OCI-LY1 (cell line): ENCODE measurements around the gene ALPI.

Experiments used
- CTCF ChIP-seq: fragments of 200-600 bp; sonication (generic), shearing (Covaris generic); IDR thresholded peaks from 2 replicates; pipeline ENCODE4 v1.5.1; 2017; ENCODE audit warnings: mild to moderate bottlenecking, antibody characterized with exemption, low read length, moderate library complexity, mixed read lengths
- EZH2 ChIP-seq: fragments of 200-600 bp; sonication (generic), shearing (Covaris generic); IDR thresholded peaks from 2 replicates; pipeline ENCODE4 v1.8.0; 2017; ENCODE audit warnings: borderline replicate concordance, mixed run types, mild to moderate bottlenecking, antibody characterized with exemption, low read length, moderate library complexity, mixed read lengths

- TF ChIP-seq CTCF (no peak), EZH2 (no peak)
These were observed 20.6 kb upstream of the ALPI start for GRCh38 chr2:232435375-232435648.
